ENCODE measurements around the gene RBM33. TPM values are rescaled to one million over a fixed set of nuclear protein-coding genes. Genes with fewer than 3 reads are reported as not detected.

Gene RBM33
- total RNA-seq, 1 donor from 2014 or later: 21.8 TPM

GRCh38 chr7:155766966-155767916 lies 122.8 kb downstream of the RBM33 start:
- no peak for DNase-seq (ENCODE audit: low read depth, low spot score)

- DNase-seq (ENCODE audit: low read depth, low spot score): no peak
Observed at GRCh38 chr7:155769701-155770100, 125.2 kb downstream of the RBM33 start.

- no peak for DNase-seq (ENCODE audit: low read depth, low spot score)
Observed at GRCh38 chr7:155770241-155770640, 125.8 kb downstream of the RBM33 start.

- no peak for DNase-seq (ENCODE audit: low read depth, low spot score)
Observed at GRCh38 chr7:155773531-155773930, 129.1 kb downstream of the RBM33 start.

- no peak for DNase-seq (ENCODE audit: low read depth, low spot score)
Observed at GRCh38 chr7:155774947-155775346, 130.5 kb downstream of the RBM33 start.

GRCh38 chr7:155775691-155776090 lies 131.2 kb downstream of the RBM33 start:
- DNase-seq (ENCODE audit: low read depth, low spot score): no peak

- no peak for DNase-seq (ENCODE audit: low read depth, low spot score)
Observed at GRCh38 chr7:155776606-155777005, 132.1 kb downstream of the RBM33 start.

- no peak for DNase-seq (ENCODE audit: low read depth, low spot score)
Observed at GRCh38 chr7:155778349-155778748, 133.9 kb downstream of the RBM33 start.

- DNase-seq (ENCODE audit: low read depth, low spot score): no peak
Observed at GRCh38 chr7:155780884-155781283, 136.4 kb downstream of the RBM33 start.

GRCh38 chr7:155781433-155781832 lies 137.0 kb downstream of the RBM33 start:
- no peak for DNase-seq (ENCODE audit: low read depth, low spot score)

- DNase-seq (ENCODE audit: low read depth, low spot score): no peak
Observed at GRCh38 chr7:155782466-155782865, 138.0 kb downstream of the RBM33 start.

- peak; percentile 43 for DNase-seq (ENCODE audit: low read depth, low spot score)
Observed at GRCh38 chr7:155785536-155785935, 141.1 kb downstream of the RBM33 start.

GRCh38 chr7:155786491-155786890 lies 142.0 kb downstream of the RBM33 start:
- DNase-seq (ENCODE audit: low read depth, low spot score): no peak

GRCh38 chr7:155787171-155787851 lies 142.8 kb downstream of the RBM33 start:
- DNase-seq (ENCODE audit: low read depth, low spot score): no peak

GRCh38 chr7:155788616-155789000 lies 144.1 kb downstream of the RBM33 start:
- DNase-seq (ENCODE audit: low read depth, low spot score): no peak

- DNase-seq (ENCODE audit: low read depth, low spot score): no peak
Observed at GRCh38 chr7:155789001-155789725, 144.7 kb downstream of the RBM33 start.

- DNase-seq (ENCODE audit: low read depth, low spot score): no peak
Observed at GRCh38 chr7:155790666-155791065, 146.2 kb downstream of the RBM33 start.

GRCh38 chr7:155791214-155791737 lies 146.8 kb downstream of the RBM33 start:
- DNase-seq (ENCODE audit: low read depth, low spot score): no peak

- DNase-seq (ENCODE audit: low read depth, low spot score): no peak
Observed at GRCh38 chr7:155791836-155792235, 147.4 kb downstream of the RBM33 start.

- DNase-seq (ENCODE audit: low read depth, low spot score): no peak
Observed at GRCh38 chr7:155792315-155792960, 148.0 kb downstream of the RBM33 start.

- DNase-seq (ENCODE audit: low read depth, low spot score): no peak
Observed at GRCh38 chr7:155792999-155793560, 148.6 kb downstream of the RBM33 start.
